UCSD-AML1 (cell line): Measurements from ENCODE around the gene ATP5ME.
"Not testable (repeated sequence)": the region's sequence is repeated elsewhere in the genome, so short reads cannot be mapped to it uniquely, and the experiment has no call there.

Experiments used
- DNase-seq: peaks from one replicate; lab custom pipeline; 2025; ENCODE audit not compliant: unreplicated experiment; lab: John Stamatoyannopoulos, UW

ATP5ME gene

DNA sequence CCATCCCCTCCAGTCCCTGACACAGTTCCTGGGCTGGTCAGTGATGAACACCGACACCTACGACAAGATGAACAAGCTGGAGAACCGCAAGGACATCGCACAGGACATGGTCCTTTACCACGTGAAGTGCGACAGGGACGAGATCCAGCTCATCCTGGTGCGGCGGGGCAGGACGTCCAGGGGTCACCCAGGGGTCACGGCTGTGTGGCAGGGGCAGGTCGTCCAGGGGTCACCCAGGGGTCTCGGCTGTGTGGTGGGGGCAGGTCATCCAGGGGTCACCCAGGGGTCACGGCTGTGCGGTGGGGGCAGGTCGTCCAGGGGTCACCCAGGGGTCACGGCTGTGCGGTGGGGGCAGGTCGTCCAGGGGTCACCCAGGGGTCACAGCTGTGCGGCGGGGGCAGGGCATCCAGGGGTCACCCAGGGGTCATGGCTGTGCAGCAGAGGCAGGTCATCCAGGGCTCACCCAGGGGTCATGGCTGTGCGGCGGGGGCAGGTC is 16.7 kb downstream of the ATP5ME start:
- no peak for DNase-seq

DNA sequence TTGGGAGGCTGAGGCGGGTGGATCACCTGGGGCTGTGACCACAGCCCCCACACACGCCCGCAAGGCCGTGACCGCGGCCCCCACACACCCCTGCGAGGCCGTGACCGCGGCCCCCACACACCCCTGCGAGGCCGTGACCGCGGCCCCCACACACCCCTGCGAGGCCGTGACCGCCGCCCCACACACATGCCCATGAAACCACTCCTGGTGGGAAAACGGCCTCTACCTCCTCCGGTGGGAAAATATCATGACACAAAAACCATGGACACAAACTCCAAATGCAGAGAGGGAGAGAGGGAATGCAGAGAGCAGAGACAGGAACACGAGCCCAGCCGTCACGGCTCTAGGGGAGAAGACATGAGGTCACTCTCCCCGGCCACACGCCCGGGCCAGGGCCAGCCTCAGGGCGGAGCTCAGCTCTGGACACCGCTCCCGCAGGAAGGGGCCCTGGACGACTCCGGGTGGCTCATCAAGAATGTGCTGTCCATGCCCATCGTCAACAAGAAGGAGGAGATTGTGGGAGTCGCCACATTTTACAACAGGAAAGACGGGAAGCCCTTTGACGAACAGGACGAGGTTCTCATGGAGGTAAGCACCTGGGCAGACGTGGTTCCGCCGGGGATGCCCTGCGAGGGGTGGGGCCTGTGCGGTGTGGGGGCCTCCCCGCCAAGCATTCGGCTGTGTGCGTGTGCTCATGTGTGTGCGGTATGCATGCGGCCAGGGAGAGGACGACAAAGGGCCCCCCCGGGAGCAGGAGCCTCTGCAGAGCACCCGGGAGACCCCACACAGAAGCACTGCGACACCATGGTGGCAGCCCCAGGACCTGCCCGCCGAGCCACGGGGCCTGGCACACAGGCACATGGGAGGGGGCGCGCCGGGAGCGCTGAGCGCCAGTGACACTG is 17.4 kb downstream of the ATP5ME start:
- DNase-seq, result no peak

DNA sequence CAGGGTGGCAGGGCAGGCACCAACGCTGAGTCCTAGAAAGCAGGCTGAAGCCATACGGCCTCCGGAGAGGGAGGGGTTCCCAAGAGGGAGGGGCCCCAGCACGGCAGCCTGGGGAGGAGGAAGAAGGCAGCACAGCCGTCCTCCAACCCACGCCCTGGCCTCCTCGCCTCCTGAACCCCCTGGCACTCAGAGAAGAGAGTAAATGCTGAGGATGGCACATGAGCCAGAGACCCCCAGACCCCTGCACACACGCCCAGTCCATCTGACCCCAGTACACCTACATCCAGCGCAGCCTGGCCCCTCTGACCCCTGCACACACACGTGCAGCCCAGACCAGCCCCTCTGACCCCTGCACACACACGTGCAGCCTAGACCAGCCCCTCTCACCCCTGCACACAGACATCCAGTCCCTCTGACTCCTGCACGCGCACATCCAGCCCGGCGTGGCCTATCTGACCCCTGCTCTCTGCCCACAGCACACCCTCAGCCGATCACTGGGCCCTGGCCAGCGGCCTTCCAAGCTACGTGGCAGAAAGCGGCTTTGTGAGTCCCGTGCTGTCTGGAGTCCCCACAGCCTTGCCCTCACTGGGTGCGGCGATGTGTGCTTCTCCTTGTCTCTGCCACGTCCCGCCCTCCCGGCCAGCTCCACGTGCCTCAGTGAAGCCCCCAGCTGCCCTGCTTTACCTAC is 18.5 kb downstream of the ATP5ME start:
- DNase-seq, result no peak

DNA sequence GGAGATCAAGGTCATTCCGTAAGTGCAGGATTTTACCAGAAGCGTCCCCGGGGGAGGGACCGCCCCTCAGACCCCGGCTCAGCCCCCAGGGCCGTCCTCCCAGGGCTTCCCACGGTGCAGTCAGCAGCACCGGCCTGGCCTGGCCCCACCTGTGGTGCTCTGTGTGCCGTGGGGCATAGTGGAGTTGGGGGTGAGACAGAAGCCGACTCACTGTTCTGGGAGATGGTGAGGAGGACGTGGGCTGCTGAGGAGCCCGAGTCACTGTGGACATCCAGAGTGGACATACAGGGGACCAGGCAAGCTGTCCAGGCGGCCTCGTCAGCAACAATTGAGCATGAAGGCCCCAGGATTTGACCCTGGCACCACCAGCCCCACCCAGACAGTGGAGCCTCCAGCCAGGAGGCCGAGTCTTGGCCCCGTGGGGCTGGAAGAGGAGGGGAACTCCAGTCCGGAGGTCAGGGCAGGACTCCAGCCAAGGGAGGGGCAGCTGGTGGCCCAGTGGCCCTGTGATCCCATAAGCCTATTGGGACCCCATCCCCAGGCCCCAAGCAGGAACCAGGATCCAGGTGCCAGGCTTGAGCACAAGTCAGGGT is 19.1 kb downstream of the ATP5ME start:
- no peak for DNase-seq

DNA sequence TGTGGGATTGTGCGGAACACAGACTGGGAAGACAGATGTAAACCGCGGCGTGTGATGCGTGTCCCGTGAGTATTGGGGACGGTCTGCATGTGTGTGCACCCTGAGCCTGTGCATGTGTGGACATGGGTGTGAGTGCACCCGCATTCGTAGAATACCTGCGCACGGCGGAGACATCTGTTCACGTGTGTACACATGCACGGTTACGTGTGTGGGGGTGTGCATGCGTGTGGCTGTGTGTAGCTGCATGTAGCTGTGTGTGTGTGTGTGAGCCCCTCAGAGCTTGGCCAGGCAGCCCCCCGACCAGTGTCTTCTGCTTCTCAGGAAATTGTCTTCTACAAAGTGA is 19.6 kb downstream of the ATP5ME start:
- no peak for DNase-seq

DNA sequence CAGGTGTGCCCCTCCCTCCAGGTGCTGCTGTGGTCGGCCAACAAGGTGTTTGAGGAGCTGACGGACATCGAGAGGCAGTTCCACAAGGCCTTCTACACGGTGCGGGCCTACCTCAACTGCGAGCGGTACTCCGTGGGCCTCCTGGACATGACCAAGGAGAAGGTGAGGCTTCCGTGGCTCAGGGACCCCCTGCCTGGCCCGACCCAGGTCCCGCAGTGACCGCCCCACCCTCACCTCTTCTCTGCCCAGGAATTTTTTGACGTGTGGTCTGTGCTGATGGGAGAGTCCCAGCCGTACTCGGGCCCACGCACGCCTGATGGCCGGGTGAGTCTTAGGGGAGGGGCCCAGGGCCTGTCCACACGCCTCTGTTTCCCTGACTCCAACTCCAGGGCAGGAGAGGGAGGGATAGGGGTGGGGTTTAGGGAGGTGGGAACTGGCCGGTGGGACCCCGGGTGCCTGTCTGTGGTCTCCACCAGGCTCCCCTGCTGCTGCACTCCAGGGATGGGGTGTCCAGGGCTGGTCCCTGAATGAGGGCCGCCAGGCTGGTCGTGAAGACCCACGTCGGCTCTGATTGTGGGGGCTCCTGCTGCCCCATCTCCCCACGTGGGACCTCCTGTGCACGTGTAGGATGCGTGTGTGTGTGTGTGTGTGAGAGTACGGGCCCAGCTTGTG is 20.1 kb downstream of the ATP5ME start:
- no peak for DNase-seq

DNA sequence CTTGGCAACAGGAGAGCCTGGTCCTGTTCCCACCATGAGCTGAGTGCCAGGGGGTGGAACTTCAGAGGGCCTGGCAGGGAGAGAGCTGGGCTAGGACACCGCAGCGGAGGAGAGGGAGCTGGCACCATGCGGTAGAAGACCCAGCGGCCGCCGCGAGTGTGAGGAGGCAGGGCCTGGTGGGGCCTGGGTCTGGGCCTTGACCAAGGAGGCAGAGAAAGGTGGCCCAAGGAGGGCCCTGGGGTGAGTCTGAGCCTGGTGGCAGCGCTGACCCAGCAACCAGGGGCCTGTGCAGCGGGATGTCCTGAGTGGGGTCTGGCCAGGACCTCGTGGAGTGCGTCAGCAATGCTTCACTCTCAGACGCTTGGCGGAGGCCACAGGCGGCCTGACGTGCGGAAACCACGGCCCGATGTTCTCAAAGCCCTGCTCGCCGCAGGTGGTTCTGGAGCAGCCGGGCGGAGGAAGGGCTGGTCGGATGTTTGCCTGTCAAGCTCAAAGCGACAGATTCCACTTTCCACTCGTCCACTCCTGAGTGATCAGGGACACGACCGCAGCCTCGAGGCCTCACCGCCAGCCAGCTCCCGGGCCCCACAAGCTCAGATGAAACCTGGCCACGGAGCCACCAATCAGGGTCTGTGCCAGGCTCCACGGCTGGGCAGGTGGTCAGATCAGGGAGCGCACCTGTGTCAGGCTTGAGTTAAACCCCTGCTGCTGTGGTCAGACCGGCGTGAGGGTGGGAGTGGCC is 20.8 kb downstream of the ATP5ME start:
- no peak for DNase-seq

DNA sequence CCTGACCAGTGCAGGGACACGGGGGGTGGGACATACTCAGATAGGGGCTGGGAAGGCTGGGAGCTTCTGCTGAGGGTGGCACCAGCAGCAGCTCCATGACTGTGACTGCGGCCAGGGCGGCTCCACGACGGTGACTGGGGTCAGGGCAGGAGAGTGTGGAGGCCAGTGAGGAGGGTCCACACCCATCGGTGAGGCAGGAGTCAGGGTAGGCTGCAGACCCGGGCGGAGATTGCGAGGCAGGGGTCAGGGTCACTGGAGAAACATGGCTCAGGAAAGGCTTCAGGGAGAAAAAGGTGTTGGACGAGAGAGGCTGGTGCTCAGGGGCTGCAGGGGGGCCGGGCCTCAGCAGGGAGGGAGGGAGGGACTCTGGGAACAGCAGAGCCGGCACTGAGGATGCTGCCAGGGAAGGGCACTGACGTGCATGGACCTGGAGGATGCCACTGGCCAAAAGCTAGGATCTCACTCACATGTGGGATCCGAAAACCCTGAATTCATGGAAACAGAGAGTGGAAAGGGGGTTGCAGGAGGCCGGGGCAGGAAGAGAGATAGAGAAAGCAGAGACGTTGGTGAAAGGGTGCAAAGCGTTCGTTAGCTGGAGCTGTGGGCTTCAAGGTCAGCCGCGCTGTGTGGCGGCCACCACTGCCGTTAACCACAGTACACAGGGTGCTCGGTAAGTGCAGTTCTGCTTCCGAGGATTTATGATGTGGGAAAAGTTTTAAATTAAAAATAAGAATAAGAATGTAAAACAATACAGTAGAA is 22.0 kb downstream of the ATP5ME start:
- no peak for DNase-seq

DNA sequence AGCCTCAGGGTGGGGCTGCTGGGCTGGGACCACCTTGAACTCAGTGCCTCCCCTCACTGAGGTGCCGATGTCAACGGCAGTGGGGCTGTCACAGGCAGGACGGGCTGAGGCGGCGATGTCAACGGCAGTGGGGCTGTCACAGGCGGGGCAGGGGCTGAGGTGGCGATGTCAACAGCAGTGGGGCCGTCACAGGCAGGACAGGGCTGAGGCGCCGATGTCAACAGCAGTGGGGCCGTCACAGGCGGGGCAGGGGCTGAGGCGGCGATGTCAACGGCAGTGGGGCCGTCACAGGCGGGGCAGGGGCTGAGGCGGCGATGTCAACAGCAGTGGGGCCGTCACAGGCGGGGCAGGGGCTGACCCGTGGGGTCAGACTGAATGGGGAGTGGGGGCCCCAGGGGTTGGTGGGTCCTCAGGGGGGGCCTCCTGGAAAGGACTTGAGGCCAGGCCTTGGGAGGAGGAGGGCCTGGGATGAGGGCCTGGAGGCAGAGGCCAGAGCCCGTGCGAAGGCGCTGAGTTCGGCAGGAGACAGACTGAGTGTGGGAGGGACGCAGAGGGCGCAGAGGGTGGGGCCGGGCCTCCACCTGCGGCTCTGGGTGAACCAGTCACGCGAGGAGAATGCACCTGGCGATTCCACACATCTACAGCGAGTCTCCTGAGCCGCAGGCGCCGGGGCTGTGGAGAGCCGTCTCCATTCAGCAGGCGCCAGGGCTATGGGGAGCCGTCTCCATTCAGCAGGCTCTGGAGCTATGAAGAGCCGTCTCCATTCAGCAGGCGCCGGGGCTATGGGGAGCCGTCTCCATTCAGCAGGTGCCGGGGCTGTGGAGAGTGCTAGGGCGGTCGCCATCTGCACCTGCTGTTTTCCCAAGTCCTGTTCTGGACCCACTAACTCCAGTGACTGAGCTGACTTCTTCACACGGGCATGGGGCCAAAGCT is 22.9 kb downstream of the ATP5ME start:
- no peak for DNase-seq

DNA sequence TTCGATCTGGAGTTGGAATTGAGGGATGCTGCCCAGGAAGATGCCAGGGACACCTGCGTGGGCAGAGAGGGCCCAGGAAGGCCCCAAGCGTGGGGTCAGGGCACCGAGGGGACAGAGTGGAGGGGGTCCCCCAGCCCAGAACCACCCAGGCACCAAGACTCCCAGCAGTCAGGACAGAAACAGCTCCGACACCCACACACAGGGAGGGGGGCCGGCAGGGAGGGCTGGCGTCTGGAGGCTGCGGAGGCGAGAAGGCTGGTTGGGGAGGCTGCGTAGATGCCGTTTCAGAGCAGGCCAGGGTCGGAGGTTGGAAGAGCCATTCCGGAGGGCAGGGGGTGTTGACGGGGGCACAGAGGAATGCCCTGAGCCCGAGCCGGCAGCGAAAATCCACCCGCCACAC is 23.6 kb downstream of the ATP5ME start:
- no peak for DNase-seq

DNA sequence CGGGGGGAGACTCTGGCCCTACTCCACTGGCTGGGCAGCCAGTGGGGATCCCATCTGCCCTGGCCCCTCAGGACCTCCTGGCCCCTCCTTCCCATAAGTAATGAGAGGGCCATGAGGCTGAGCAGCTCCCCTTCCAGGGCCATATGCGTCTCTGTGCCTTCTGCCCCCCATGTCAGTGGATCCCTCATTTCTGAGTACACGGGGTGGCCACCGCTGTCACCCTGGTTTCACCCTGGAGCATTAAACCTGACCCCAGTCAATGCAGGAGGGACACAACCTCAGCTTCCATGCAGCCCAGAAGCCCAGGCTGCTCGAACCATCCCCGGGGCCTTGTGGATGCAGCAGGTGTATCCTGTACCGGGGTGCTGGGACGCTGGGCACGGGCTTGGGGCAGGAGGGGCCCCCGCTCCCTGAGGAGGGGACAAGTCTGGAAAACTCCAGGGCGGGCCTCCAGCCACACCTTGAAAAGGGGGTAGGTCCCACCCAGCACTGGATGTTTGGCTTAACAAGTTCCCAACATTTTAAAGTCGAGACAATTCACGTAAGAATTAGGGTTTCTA is 24.2 kb downstream of the ATP5ME start:
- DNase-seq, result no peak

DNA sequence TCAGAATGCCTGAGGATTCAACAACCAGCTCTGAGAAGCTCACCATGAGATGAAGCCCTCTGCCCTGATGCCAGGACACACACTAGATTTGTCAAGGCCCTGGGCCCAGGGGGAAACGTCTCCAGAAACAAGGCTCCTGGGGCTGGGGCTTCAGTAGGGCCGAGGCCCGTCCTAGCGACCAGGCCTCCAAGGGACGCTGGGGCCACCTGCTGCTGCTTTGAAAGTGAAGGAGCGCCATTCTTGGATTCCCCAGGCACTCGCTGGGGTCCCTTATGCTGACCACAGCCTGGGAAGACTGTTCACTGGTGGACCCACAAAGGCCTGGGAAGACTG is 24.8 kb downstream of the ATP5ME start:
- DNase-seq, result no peak

DNA sequence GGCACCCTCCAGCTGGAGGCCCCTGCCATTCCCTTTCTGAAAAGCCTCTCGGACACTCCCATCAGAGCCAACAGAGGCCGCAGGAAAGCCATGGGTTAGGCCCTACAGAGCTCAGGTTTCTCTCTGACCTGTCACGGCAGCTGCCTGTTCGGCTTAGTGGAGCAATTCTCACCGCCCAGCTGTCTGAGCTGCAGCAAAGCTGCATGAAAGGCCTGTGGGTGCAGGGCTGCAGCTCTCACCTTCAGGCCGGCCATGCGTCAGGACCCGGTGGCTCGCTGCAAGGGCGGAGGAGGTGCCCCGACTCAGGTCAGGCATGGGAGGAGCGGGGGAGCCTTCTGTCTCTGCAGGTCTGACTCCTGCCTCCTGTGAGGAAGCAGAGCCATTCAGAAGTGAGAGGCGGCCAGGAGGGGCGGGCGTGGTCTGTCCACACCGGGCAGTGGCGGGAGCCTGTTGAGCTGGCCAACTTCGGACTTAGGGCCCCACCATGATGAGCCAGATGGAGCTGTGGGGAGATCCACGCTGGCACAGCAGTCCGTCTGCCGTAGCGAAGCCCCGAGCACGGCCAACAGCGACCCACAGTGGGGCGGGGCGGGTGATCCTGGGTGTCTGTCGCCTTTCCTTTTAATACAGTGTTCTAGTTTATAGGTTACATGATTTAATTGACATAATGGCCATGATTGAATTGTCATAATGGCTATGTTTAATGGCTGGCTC is 25.3 kb downstream of the ATP5ME start:
- no peak for DNase-seq

DNA sequence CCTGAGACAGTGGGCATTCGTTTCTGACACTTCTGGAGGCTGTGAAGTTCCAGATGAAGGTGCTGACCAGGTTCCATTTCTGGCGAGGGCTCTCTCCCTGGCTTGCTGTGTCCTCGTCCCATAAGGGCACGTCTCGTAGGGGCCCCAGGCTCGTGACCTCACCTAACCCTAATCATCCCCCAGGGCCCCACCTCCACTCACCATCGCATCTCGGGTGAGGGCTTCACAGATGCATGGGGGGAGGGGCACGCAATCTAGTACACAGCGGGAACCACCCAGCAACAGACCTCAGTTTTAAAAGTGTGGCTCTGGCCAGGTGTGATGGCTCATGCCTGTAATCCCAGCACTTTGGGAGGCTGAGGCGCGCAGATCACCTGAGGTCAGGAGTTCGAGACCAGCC is 26.6 kb downstream of the ATP5ME start:
- no peak for DNase-seq

DNA sequence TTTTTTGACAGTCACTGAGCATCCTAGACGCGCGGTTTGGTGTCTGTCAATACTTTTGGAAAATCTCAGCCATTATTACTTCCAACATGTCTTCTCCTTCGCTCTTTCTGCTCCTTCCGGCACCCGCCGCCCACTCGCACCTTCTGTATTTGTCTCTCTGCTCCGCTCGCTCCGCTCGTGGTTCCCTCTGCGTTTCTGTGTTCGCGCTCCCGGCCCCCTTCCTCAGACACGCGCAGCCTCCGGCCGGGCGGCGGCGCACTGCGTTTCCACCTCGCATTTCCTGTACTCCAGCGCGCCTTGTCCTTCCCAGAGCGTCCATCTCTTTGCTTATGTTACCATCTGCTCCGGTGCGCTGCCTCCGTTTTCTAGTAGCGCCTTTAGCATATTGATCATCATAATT is 27.6 kb downstream of the ATP5ME start:
- no peak for DNase-seq

DNA sequence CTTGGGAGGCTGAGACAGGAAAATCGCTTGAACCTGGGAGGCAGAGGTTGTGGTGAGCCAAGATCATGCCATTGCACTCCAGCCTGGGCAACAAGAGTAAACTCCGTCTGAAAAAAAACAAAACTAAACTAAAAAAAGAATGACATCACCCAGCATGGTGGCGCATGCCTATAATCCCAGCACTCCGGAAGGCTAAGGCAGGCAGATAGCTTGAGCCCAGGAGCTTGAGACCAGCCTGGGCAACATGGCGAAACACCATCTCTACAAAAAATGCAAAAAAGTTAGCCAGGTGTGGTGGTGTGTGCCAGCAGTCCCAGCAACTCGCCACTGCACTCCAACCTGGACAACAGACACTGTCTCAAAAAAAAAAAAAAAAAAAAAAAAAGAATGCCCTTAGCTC is 31.7 kb downstream of the ATP5ME start:
- not testable (repeated sequence) for DNase-seq

DNA sequence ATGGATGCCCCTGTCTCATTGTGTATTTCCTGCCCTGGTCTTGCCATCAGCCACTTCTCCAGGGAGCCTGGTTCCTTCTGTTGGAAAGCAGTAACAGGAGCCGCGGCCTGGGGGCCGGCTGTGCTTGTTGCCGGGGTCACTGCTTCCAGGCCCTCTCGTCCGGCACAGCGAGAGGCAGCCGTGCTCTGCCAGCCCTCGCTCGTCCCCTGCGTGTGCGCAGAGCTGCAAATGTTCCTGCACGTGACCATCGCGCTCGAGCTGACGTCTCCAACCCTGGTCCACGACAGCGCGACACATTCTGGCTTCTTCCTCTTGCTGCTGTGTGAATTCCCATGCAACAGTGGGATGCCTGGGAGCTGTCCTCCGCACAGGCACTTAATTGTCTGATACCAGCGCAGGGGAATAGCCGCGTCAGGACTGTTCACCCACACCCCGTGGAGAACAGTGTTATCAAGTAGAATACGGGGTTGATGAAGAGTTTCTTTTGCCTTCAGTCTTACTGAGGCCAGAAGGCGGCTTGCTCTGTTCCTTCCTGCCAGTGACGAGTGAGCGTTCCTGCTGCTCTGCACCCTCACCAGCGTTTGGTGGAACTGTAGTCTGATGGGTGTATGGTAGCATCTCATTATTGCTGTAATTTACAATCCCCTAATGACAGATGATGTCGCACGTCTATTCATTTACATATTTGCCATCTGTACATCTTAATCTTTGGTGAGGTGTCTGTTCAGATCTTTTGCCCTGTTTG is 36.4 kb downstream of the ATP5ME start:
- no peak for DNase-seq
